ENCODE data around the gene ADAMTSL3.
"Not testable (repeated sequence)": the region's sequence is repeated elsewhere in the genome, so short reads cannot be mapped to it uniquely, and the experiment has no call there.

The ADAMTSL3 gene

GRCh38 chr15:83702314-83702713 lies 48.4 kb downstream of the ADAMTSL3 start:
- DNase-seq (ENCODE audit: low read depth), result not testable (repeated sequence)

- no peak for DNase-seq (ENCODE audit: low read depth)
Observed at GRCh38 chr15:83708328-83708727, 54.4 kb downstream of the ADAMTSL3 start.

GRCh38 chr15:83709241-83709640 lies 55.3 kb downstream of the ADAMTSL3 start:
- DNase-seq (ENCODE audit: low read depth), result no peak

GRCh38 chr15:83709811-83710210 lies 55.9 kb downstream of the ADAMTSL3 start:
- no peak for DNase-seq (ENCODE audit: low read depth)

GRCh38 chr15:83710452-83710851 lies 56.5 kb downstream of the ADAMTSL3 start:
- DNase-seq (ENCODE audit: low read depth), result no peak

GRCh38 chr15:83711236-83711635 lies 57.3 kb downstream of the ADAMTSL3 start:
- no peak for DNase-seq (ENCODE audit: low read depth)

GRCh38 chr15:83713242-83713641 lies 59.3 kb downstream of the ADAMTSL3 start:
- DNase-seq (ENCODE audit: low read depth), result no peak

- no peak for DNase-seq (ENCODE audit: low read depth)
Observed at GRCh38 chr15:83714939-83715628, 61.2 kb downstream of the ADAMTSL3 start.

- DNase-seq (ENCODE audit: low read depth), result no peak
Observed at GRCh38 chr15:83716605-83717004, 62.7 kb downstream of the ADAMTSL3 start.

- no peak for DNase-seq (ENCODE audit: low read depth)
Observed at GRCh38 chr15:83717010-83717409, 63.1 kb downstream of the ADAMTSL3 start.

GRCh38 chr15:83720468-83720867 lies 66.5 kb downstream of the ADAMTSL3 start:
- no peak for DNase-seq (ENCODE audit: low read depth)

GRCh38 chr15:83721031-83721430 lies 67.1 kb downstream of the ADAMTSL3 start:
- DNase-seq (ENCODE audit: low read depth), result no peak

- DNase-seq (ENCODE audit: low read depth), result no peak
Observed at GRCh38 chr15:83721981-83722380, 68.1 kb downstream of the ADAMTSL3 start.

GRCh38 chr15:83723216-83723615 lies 69.3 kb downstream of the ADAMTSL3 start:
- DNase-seq (ENCODE audit: low read depth), result no peak

- no peak for DNase-seq (ENCODE audit: low read depth)
Observed at GRCh38 chr15:83732196-83732595, 78.3 kb downstream of the ADAMTSL3 start.

- no peak for DNase-seq (ENCODE audit: low read depth)
Observed at GRCh38 chr15:83732770-83733169, 78.8 kb downstream of the ADAMTSL3 start.

- no peak for DNase-seq (ENCODE audit: low read depth)
Observed at GRCh38 chr15:83733206-83733605, 79.3 kb downstream of the ADAMTSL3 start.

GRCh38 chr15:83733691-83734090 lies 79.8 kb downstream of the ADAMTSL3 start:
- no peak for DNase-seq (ENCODE audit: low read depth)

- no peak for DNase-seq (ENCODE audit: low read depth)
Observed at GRCh38 chr15:83734487-83734886, 80.6 kb downstream of the ADAMTSL3 start.

- DNase-seq (ENCODE audit: low read depth), result no peak
Observed at GRCh38 chr15:83739629-83740028, 85.7 kb downstream of the ADAMTSL3 start.

- DNase-seq (ENCODE audit: low read depth), result no peak
Observed at GRCh38 chr15:83745771-83746170, 91.8 kb downstream of the ADAMTSL3 start.

GRCh38 chr15:83746231-83746630 lies 92.3 kb downstream of the ADAMTSL3 start:
- DNase-seq (ENCODE audit: low read depth), result no peak

GRCh38 chr15:83747050-83747717 lies 93.3 kb downstream of the ADAMTSL3 start:
- no peak for DNase-seq (ENCODE audit: low read depth)

- no peak for DNase-seq (ENCODE audit: low read depth)
Observed at GRCh38 chr15:83747718-83748110, 93.8 kb downstream of the ADAMTSL3 start.

All from stimulated activated CD8-positive, alpha-beta memory T cell treated with anti-CD3 and anti-CD28 coated beads, Interleukin-12 subunit alpha, Interleukin-12 subunit beta, amount 100 ng/mL, for 4 hours (primary cell).